SK-N-SH (cell line): ENCODE results near the gene GGPS1. TPM values are rescaled to one million over a fixed set of nuclear protein-coding genes. Genes with fewer than 3 reads are reported as not detected.

Source experiments
- CTCF ChIA-PET: fragments of 300-600, 350-600 bp; formaldehyde crosslinking; extraction: SDS; loops from one replicate; lab custom pipeline; 2021; lab: Yijun Ruan, JAX
- POLR2A ChIA-PET: fragments of 350-600 bp; sonication (Branson Sonifier 250); formaldehyde crosslinking; extraction: SDS; loops from one replicate; lab custom pipeline; 2020; ENCODE audit warnings: antibody characterized with exemption, inconsistent platforms; lab: Yijun Ruan, JAX
- DNase-seq: peaks from one replicate; pipeline ENCODE4 v3.0.0; 2012
- H2AFZ ChIP-seq: fragments of 200-600 bp; sonication (generic); 2 replicates; pipeline ENCODE4 v1.8.1; 2016; ENCODE audit warnings: antibody characterized with exemption, mild to moderate bottlenecking, low read depth
- H3F3A ChIP-seq: fragments of 200-600 bp; sonication (generic); replicated peaks from 2 replicates; pipeline ENCODE3; 2016; ENCODE audit warnings: antibody characterized with exemption, mild to moderate bottlenecking; ENCODE audit not compliant: insufficient read depth
- H3K27ac ChIP-seq, 2 experiments: fragments of 200-500 bp in 1 of 2; fragments of 200-600 bp in 1 of 2; sonication (Bioruptor generic) in 1 of 2; sonication (generic), shearing (Covaris generic) in 1 of 2; 2 replicates each; pipeline versions ENCODE4 v1.5.1 to v1.6.1; 2014 to 2016; ENCODE audit warnings: low read depth in 2 of 2, inconsistent platforms in 1 of 2, low read length in 1 of 2, mild to moderate bottlenecking in 1 of 2, mixed read lengths in 1 of 2
- H3K27me3 ChIP-seq: fragments of 200-600 bp; sonication (generic), shearing (Covaris generic); 2 replicates; pipeline ENCODE4 v1.6.1; 2016; ENCODE audit warnings: mixed run types; ENCODE audit not compliant: insufficient read depth
- H3K36me3 ChIP-seq, 2 experiments: fragments of 200-500 bp in 1 of 2; fragments of 200-600 bp in 1 of 2; sonication (Bioruptor generic) in 1 of 2; sonication (generic) in 1 of 2; replicated peaks in 1 of 2; 2 replicates each; pipeline versions ENCODE3 to v1.5.1; 2014 to 2016; ENCODE audit warnings: low read length in 1 of 2, mild to moderate bottlenecking in 1 of 2; ENCODE audit not compliant: insufficient read depth in 2 of 2, control insufficient read depth in 1 of 2
- H3K4me1 ChIP-seq, 2 experiments: fragments of 200-500 bp in 1 of 2; fragments of 200-600 bp in 1 of 2; sonication (Bioruptor generic) in 1 of 2; sonication (generic), shearing (Covaris generic) in 1 of 2; 2 replicates each; pipeline versions ENCODE4 v1.5.1 to v1.6.1; 2014 to 2016; ENCODE audit warnings: low read depth in 1 of 2, low read length in 1 of 2, mixed run types in 1 of 2; ENCODE audit not compliant: insufficient read depth in 2 of 2, control insufficient read depth in 1 of 2
- H3K4me2 ChIP-seq: fragments of 200-600 bp; sonication (generic), shearing (Covaris generic); 2 replicates; pipeline ENCODE4 v1.6.1; 2017; ENCODE audit warnings: mixed run types
- H3K4me3 ChIP-seq, 2 experiments: fragments of 200-500 bp in 1 of 2; fragments of 200-600 bp in 1 of 2; sonication (Bioruptor generic) in 1 of 2; sonication (generic), shearing (Covaris generic) in 1 of 2; 2 replicates each; pipeline versions ENCODE4 v1.5.1 to v1.8.1; 2014 to 2016; ENCODE audit warnings: low read depth in 2 of 2, inconsistent platforms in 1 of 2, low read length in 1 of 2, mild to moderate bottlenecking in 1 of 2, mixed read lengths in 1 of 2, moderate library complexity in 1 of 2
- H3K79me2 ChIP-seq: fragments of 200-600 bp; sonication (generic); 2 replicates; pipeline ENCODE4 v1.8.1; 2017; ENCODE audit warnings: mild to moderate bottlenecking; ENCODE audit not compliant: insufficient read depth
- H3K9ac ChIP-seq: fragments of 200-600 bp; sonication (generic); 2 replicates; pipeline ENCODE4 v1.6.1; 2017; ENCODE audit warnings: mixed run types
- H3K9me2 ChIP-seq: fragments of 200-600 bp; sonication (generic); 2 replicates; pipeline ENCODE4 v1.6.1; 2017; ENCODE audit warnings: mixed run types
- H3K9me3 ChIP-seq: fragments of 200-600 bp; sonication (generic); 2 replicates; pipeline ENCODE4 v1.6.1; 2017; ENCODE audit warnings: mixed run types, mild to moderate bottlenecking, moderate library complexity
- H4K20me1 ChIP-seq: fragments of 200-600 bp; sonication (generic); 2 replicates; pipeline ENCODE4 v1.6.1; 2017; ENCODE audit warnings: mild to moderate bottlenecking, mixed run types; ENCODE audit not compliant: insufficient read depth
- CTCF ChIP-seq: fragments of 200-600 bp; sonication (generic); IDR thresholded peaks from 2 replicates; pipeline ENCODE4 v1.6.1; 2017; ENCODE audit warnings: antibody characterized with exemption, mild to moderate bottlenecking, moderate library complexity
- NFIC ChIP-seq: IDR thresholded peaks from 2 replicates; pipeline ENCODE4 v1.4.0; 2012; ENCODE audit warnings: borderline replicate concordance
- NRF1 ChIP-seq: IDR thresholded peaks from 2 replicates; pipeline ENCODE4 v1.6.1; 2012; ENCODE audit warnings: low read depth, mild to moderate bottlenecking, low read length
- PBX3 ChIP-seq: IDR thresholded peaks from 2 replicates; pipeline ENCODE4; 2012
- RAD21 ChIP-seq: IDR thresholded peaks from 2 replicates; pipeline ENCODE4 v1.6.1; 2012; ENCODE audit warnings: mild to moderate bottlenecking, low read length
- RCOR1 ChIP-seq: fragments of 150-350 bp; IDR thresholded peaks from 2 replicates; pipeline ENCODE4 v1.6.1; 2017; ENCODE audit warnings: antibody characterized with exemption, low read length
- RFX5 ChIP-seq: IDR thresholded peaks from 2 replicates; pipeline ENCODE4 v1.6.1; 2012; ENCODE audit warnings: mild to moderate bottlenecking, improper control_type of control experiment, low read length
- YY1 ChIP-seq: IDR thresholded peaks from 2 replicates; pipeline ENCODE4 v1.4.0; 2012; ENCODE audit warnings: low read depth, mild to moderate bottlenecking
- ZBTB33 ChIP-seq: IDR thresholded peaks from 2 replicates; pipeline ENCODE4 v1.4.0; 2012; ENCODE audit warnings: low read depth, borderline replicate concordance
- WGBS: methylation state at CpG from one replicate; pipeline ENCODE4 v1.1.6; 2017; ENCODE audit warnings: low lambda C conversion rate; 5-methylcytosine and 5-hydroxymethylcytosine counted together
- polyA plus RNA-seq, 3 experiments: library from polyadenylated mRNA; depleted of rRNA; stranded (reverse); fragments of >200 nt; gene quantifications; 2 replicates each; pipeline ENCODE4 v1.2.3, GENCODE V29; 2012

Gene GGPS1
- polyA plus RNA-seq, 1 of the 3 experiments (the other 2 are of a cell fraction) = 15.7 TPM

GRCh38 chr1:235293322-235293942 is 34.9 kb upstream of the GGPS1 start:
- CTCF ChIA-PET = interaction anchor here (0.6 to 1.5 kb wide), 2 partner anchors 122 to 342 kb away, joined by 3 to 4 read pairs; no protein-coding TSS in a partner anchor
- H3K4me2 ChIP-seq = no peak overlapping the region
- H3K79me2 ChIP-seq = peaks cover 96% of the 10 kb centered on the region
- no peaks in the 10 kb centered on the region for H3K27me3 ChIP-seq
- TF ChIP-seq YY1 (no peak), RAD21 (no peak), ZBTB33 (no peak), RFX5 (no peak), RCOR1 (no peak), NRF1 (no peak), CTCF (no peak)
- H3K9ac ChIP-seq = no peak overlapping the region
- no peak for DNase-seq
- POLR2A ChIA-PET = no interaction called here
- H3F3A ChIP-seq = peaks cover 8% of the 10 kb centered on the region
- no peak overlapping the region for H3K4me3 ChIP-seq
- peaks cover 0 to 9% of the 10 kb centered on the region in 2 experiments for H3K36me3 ChIP-seq
- peaks cover 0 to 2% of the 10 kb centered on the region in 2 experiments; a peak in 2 of 4 replicates for H3K4me1 ChIP-seq
- H3K27ac ChIP-seq = no peak overlapping the region
- H2AFZ ChIP-seq = no peak overlapping the region
- peaks cover 93% of the 10 kb centered on the region for H4K20me1 ChIP-seq
- H3K9me2 ChIP-seq = no peaks in the 10 kb centered on the region
- H3K9me3 ChIP-seq = no peaks in the 10 kb centered on the region

- TF ChIP-seq NFIC (no peak), PBX3 (0 out of 2 replicates have a peak, but pooled peaks have one; percentile 19)
- WGBS = 93% methylated on average over 5 of the region's 5 CpGs
- H4K20me1 ChIP-seq = peaks cover 88% of the 10 kb centered on the region
Observed at GRCh38 chr1:235295902-235296350, 32.4 kb upstream of the GGPS1 start.

More at GRCh38 chr1:235295902-235296350, 32.4 kb upstream of the GGPS1 start:
- no peaks in the 10 kb centered on the region for H3K27me3 ChIP-seq
- H3K27ac ChIP-seq = no peak overlapping the region
- peaks cover 96% of the 10 kb centered on the region for H3K79me2 ChIP-seq
- POLR2A ChIA-PET = no interaction called here
- H3K9ac ChIP-seq = no peak overlapping the region
- H3F3A ChIP-seq = peaks cover 8% of the 10 kb centered on the region
- H3K4me1 ChIP-seq = no peaks in the 10 kb centered on the region; a peak in 1 of 4 replicates
- no peaks in the 10 kb centered on the region for H3K9me3 ChIP-seq
- no peaks in the 10 kb centered on the region for H3K9me2 ChIP-seq
- CTCF ChIA-PET = interaction anchor here (1.0 kb wide), 2 partner anchors 12 to 487 kb away, joined by 3 read pairs; no protein-coding TSS in a partner anchor
- H2AFZ ChIP-seq = no peak overlapping the region
- H3K4me2 ChIP-seq = no peak overlapping the region
- H3K36me3 ChIP-seq = peaks cover 0 to 9% of the 10 kb centered on the region in 2 experiments
- DNase-seq = no peak
- H3K4me3 ChIP-seq = no peak overlapping the region
